C4-2B (cell line): ENCODE results near the gene IGF1.

Source experiments
- ZFX ChIP-seq: fragments of 450-650 bp; IDR thresholded peaks from 2 replicates; pipeline ENCODE4 v1.6.1; 2017
- TF ChIP-seq, protein P1 (sequence below): fragments of 450-650 bp; conservative IDR thresholded peaks from 2 replicates; pipeline ENCODE4 v1.5.1; 2017; ENCODE audit warnings: mild to moderate bottlenecking

DNA sequence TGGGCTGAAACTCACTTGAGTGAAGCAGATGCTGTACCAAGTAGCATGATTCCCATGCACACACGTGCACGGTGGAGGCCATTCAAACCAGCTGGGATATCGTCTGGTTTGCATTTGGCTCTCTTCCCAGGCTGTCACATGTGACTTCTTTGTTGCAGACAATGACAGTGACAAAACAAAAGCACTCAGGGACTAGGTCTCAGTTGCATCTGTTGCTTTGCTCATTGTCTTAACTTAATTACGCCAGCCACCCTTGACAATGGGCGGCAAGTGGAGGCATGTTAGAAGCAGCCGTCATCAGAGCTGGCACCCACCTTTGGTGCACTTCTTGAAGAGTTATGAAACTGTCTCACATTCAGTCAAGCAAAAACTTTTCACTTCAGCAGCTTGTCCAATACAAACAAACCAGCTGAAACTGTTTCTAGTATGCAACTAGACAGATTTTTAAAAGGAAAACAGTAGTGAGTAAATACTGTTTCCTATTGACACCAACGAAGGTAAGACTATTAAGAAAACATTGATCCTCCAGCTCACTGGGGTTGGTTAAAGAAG lies 74.3 kb downstream of the IGF1 start:
- TF ChIP-seq, protein P1, sequence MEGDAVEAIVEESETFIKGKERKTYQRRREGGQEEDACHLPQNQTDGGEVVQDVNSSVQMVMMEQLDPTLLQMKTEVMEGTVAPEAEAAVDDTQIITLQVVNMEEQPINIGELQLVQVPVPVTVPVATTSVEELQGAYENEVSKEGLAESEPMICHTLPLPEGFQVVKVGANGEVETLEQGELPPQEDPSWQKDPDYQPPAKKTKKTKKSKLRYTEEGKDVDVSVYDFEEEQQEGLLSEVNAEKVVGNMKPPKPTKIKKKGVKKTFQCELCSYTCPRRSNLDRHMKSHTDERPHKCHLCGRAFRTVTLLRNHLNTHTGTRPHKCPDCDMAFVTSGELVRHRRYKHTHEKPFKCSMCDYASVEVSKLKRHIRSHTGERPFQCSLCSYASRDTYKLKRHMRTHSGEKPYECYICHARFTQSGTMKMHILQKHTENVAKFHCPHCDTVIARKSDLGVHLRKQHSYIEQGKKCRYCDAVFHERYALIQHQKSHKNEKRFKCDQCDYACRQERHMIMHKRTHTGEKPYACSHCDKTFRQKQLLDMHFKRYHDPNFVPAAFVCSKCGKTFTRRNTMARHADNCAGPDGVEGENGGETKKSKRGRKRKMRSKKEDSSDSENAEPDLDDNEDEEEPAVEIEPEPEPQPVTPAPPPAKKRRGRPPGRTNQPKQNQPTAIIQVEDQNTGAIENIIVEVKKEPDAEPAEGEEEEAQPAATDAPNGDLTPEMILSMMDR, result no peak
- no peak for TF ChIP-seq ZFX
